ENCODE results near the gene DHCR7.

The DHCR7 gene

DNA sequence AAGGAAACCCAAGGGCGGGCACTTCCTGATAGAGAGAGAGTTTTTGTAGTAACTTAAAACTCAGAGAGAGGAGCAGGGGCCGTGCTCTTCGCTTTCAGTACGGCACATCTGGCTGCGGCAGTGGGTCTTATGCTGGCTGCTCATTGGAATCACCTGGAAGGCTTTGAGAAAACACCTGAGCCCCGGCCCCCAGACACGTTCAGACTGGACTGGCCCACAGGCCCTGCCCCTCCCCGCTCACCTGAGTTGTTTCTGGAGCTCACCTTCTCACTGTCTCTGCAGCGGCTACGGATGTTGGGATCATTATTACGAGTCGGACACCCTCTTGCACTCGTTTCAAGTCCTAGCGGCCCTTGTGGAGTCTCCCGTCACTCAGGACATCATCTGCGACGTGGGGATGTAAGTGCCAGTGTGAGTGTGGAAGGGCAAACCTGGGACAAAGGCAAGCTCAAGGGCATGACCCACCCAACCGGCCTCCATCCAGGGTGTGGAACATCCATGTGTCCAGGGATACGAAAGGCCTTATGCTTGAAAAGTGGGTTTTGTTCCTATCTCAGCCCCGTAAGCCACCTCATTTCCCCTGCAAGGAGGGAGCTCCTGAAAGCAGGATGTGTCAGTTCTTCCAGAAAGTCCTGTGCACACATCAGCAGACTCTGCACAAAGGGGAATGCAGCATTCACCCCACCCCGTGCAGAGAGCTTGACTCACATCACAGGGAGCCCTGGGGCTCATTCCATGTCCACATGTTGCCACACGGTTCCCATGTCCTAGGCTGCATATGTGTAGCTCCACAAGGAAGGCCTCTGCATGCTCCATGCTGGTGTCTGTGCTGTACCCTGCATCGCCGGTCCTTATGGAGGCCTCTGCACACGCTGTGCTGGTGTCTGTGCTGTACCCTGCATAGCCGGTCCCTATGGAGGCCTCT, 10.2 kb upstream of the DHCR7 start:
- H3K27ac ChIP-seq, result no peak overlapping the region
- DNase-seq (ENCODE audit: low spot score), result no peak
- POLR2A ChIA-PET (ENCODE audit: low non-redundant PET), result interaction anchor here (0.5 kb wide), 1 partner anchor 29 kb away, joined by 7 read pairs; no protein-coding TSS in a partner anchor
- CTCF ChIA-PET, result no interaction called here
- TF ChIP-seq, protein P1, sequence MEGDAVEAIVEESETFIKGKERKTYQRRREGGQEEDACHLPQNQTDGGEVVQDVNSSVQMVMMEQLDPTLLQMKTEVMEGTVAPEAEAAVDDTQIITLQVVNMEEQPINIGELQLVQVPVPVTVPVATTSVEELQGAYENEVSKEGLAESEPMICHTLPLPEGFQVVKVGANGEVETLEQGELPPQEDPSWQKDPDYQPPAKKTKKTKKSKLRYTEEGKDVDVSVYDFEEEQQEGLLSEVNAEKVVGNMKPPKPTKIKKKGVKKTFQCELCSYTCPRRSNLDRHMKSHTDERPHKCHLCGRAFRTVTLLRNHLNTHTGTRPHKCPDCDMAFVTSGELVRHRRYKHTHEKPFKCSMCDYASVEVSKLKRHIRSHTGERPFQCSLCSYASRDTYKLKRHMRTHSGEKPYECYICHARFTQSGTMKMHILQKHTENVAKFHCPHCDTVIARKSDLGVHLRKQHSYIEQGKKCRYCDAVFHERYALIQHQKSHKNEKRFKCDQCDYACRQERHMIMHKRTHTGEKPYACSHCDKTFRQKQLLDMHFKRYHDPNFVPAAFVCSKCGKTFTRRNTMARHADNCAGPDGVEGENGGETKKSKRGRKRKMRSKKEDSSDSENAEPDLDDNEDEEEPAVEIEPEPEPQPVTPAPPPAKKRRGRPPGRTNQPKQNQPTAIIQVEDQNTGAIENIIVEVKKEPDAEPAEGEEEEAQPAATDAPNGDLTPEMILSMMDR (conservative IDR thresholded peaks at IDR 0.05; ENCODE audit: low read depth), result no peak

DNA sequence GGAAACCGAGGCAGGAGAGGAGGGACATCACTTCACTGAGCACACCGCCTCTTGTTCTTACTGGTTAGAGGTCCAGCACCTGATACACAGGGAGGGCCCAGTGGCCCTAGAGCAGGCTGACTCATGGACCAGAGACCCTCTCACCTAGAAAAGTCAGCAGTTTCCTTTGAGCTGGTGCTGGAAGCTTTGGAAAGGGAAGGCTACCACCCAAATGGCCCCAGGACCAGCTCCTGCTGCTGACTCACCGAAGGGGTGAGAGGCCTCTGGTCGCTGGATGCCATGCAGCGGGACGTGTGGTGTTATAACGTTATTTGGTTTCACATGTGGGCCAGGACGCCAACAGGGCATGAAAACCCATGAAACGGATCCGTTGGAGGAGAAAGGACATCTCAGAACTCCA, 8.6 kb upstream of the DHCR7 start:
- ChIA-PET POLR2A (ENCODE audit: low non-redundant PET) (no interaction called here), CTCF (no interaction called here)
- no peak for DNase-seq (ENCODE audit: low spot score)
- no peak overlapping the region for H3K27ac ChIP-seq
- TF ChIP-seq, protein P1 (conservative IDR thresholded peaks at IDR 0.05; ENCODE audit: low read depth), result no peak

DNA sequence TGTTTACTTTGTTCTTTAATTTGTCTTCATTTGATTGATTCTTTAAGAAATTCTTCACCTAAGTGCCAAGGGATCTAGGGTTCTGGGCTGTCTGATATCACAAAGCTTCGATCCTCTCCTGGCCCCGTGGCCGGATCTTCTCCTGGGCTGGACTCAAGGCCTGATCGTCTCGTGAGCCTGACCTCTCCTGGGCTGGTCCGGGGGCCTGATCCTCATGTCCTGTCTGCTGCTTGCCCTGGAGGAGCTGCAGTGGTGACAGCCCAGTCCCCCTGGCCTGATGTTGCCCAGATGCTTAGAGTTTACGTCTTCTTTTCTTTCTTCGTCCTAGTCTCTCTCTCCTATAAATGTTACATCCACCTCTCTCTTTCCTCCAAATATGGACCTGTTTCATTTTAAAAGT, 8.1 kb upstream of the DHCR7 start:
- ChIA-PET CTCF (no interaction called here), POLR2A (ENCODE audit: low non-redundant PET) (no interaction called here)
- H3K27ac ChIP-seq, result no peak overlapping the region
- no peak for DNase-seq (ENCODE audit: low spot score)
- TF ChIP-seq, protein P1 (conservative IDR thresholded peaks at IDR 0.05; ENCODE audit: low read depth), result no peak

DNA sequence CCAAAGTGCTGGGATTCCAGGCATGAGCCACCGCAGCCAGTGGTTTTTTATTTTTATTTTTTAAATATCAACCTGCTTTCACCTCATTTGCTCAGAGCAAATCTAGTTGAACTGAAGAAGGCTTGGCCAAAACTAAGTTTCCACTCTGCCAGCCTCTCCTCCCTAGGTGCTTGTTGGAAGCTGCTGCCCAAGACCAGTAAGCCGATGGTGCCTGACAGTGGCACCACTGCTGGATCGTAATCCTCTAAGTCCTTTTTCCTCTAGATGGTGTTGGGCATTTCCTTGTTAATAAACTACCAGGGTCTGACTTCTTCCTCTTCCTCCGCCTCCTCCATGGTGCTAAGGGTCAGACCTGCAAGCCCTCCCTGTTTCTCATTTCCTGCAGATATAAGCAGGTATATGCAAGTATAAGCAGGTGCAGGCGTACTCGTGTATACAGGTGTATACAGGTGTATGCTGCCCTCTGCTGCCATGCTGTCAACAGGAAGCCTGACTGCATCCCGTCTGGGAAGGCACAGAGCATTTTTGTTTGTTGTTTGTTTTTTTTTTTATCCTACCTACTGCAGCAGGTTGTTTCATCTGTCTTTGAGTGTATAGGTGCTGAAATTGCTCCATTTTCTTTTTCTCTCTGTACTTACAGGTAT, 6.4 kb upstream of the DHCR7 start:
- ChIA-PET POLR2A (ENCODE audit: low non-redundant PET) (no interaction called here), CTCF (no interaction called here)
- no peak for DNase-seq (ENCODE audit: low spot score)
- peak overlapping the region; percentile 76 for H3K27ac ChIP-seq
- TF ChIP-seq, protein P1 (conservative IDR thresholded peaks at IDR 0.05; ENCODE audit: low read depth), result peak; percentile 21

DNA sequence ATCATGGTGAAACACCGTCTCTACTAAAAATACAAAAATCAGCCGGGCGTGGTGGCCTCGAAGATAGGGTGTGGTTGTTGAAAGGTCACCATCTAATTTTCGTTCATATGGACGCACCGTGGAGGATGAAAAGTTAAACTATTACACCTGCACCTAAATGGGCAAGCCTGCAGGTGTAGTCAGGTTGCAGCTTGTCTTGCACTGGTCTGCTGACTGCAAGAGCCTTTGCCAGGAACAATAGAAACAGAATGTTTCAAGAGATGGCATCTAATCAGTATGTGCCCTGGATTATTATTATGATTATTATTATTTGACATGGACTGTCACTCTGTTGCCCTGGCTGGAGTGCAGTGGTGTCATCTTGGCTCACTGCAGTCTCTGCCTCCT, 5.7 kb upstream of the DHCR7 start:
- peak overlapping the region; percentile 76 for H3K27ac ChIP-seq
- ChIA-PET POLR2A (ENCODE audit: low non-redundant PET) (no interaction called here), CTCF (interaction anchor here (0.6 kb wide), 1 partner anchor 628 kb away, joined by 3 read pairs; no protein-coding TSS in a partner anchor)
- TF ChIP-seq, protein P1 (conservative IDR thresholded peaks at IDR 0.05; ENCODE audit: low read depth), result no peak
- DNase-seq (ENCODE audit: low spot score), result no peak

DNA sequence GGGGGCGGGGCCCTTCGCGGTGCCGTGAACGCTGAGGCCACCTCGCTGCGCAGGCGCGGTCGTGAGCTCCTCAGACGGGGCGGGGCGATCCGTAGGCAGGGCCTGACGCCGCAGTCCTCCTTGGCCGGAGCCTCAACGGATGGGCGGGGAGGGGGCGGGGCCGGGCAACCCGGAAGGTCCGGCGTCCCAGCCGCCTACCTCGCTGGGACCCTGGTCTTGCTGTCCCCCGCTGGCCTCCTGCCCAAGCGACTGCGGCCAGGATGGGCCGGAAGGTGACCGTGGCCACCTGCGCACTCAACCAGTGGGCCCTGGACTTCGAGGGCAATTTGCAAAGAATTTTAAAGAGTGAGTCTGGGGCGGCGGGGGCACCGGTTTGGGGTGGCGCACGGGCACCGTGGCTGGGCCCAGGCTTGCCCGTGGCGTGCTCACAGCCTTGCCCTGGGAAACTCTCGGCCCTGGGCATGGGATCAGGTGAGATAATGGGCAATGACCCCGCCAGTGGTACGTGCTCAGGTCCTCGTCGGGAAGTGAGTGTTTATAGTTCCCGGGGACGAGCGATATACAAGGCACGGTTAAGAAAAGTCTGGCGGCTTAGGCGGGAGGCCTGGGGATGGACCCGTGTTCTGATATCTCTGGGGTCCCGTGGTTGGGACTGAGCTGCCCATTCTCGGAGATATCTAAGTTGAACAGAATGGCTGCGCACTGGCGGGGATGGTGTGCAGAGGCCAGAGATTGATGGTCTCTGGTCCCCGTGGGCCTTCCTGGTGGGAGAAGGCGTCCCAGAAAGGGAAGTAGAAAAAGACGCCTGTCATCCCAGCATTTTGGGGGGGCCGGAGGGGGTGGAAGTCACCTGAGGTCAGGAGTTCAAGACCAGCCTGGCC, 5.1 kb upstream of the DHCR7 start, which contains the start of gene NADSYN1:
TSS of gene NADSYN1 (plus strand) at position 167 of the 881 bp plus-strand sequence. CDS start at position 261, 94 bp downstream.
- CTCF ChIA-PET, result interaction anchor here (0.6 kb wide), 1 partner anchor 627 kb away, joined by 3 read pairs; no protein-coding TSS in a partner anchor
- peak; percentile 95 for DNase-seq (ENCODE audit: low spot score)
- H3K27ac ChIP-seq, result peak within 1 kb of the TSS; percentile 76
- TF ChIP-seq, protein P1 (conservative IDR thresholded peaks at IDR 0.05; ENCODE audit: low read depth), result no peak
- POLR2A ChIA-PET (ENCODE audit: low non-redundant PET), result interaction anchor here (0.6 to 1.1 kb wide), 2 partner anchors 16 to 1047 kb away, joined by 3 to 4 read pairs; no protein-coding TSS in a partner anchor
